K562 (cell line): ENCODE measurements around the gene LEMD3. TPM values are rescaled to one million over a fixed set of nuclear protein-coding genes. Genes with fewer than 3 reads are reported as not detected.
A peak's percentile ranks its signal among the peaks of the same experiment; 100 is the strongest.

Source experiments
- ATAC-seq: fragments of 200-7000 bp; cut with Tn5 transposase; 3 replicates; pipeline ENCODE4 v1.9.1; 2020; ENCODE audit warnings: moderate library complexity
- BruUV-seq: library from RNA; stranded (reverse); fragments of 400-500 nt; replicated peaks from 2 replicates; lab custom pipeline; 2021; lab: Mats Ljungman, UMichigan
- CTCF ChIA-PET: fragments of 300-600 bp; formaldehyde crosslinking; extraction: SDS; loops from one replicate; lab custom pipeline; 2021; ENCODE audit warnings: low intra/inter-chr PET ratio; lab: Yijun Ruan, JAX
- POLR2A ChIA-PET: fragments of 300-600, 350-650 bp; sonication (Branson Sonifier 250); formaldehyde crosslinking; extraction: SDS; loops from one replicate; lab custom pipeline; 2021; ENCODE audit warnings: antibody characterized with exemption, inconsistent platforms; lab: Yijun Ruan, JAX
- DNase-seq, 4 experiments: peaks; one replicate each; pipeline versions ENCODE4 v3.0.0 to v3.0.0-alpha.2; 2011 to 2018; ENCODE audit warnings: low spot score in 3 of 4, mixed read lengths in 3 of 4; ENCODE audit errors: extremely low read depth in 1 of 4
- FAIRE-seq: peaks from 2 replicates; lab custom pipeline; 2011; peaks lifted over from hg19 to GRCh38; lab: Jason Lieb, UNC
- H2AFZ ChIP-seq: 2 replicates; pipeline ENCODE4 v1.6.0; 2011; ENCODE audit warnings: low read depth, low read length, control low read depth, inconsistent platforms
- H3K27ac ChIP-seq: fragments of 200-600 bp; 3 replicates; pipeline ENCODE4 v1.8.0; 2011; ENCODE audit warnings: low read depth, mild to moderate bottlenecking, control low read depth, inconsistent platforms, low read length, moderate library complexity, mixed read lengths; ENCODE audit errors: extremely low read depth
- H3K27me3 ChIP-seq, 2 experiments: fragments of 300-600 bp in 1 of 2; 2 replicates in 1 of 2; 3 replicates in 1 of 2; pipeline versions ENCODE4 v1.6.0 to v1.8.0; 2011; ENCODE audit warnings: inconsistent platforms in 2 of 2, low read length in 2 of 2, mild to moderate bottlenecking in 1 of 2, mixed read lengths in 1 of 2, moderate library complexity in 1 of 2; ENCODE audit not compliant: control insufficient read depth in 2 of 2, insufficient read depth in 2 of 2
- H3K36me3 ChIP-seq: fragments of 300-600 bp; 3 replicates; pipeline ENCODE4 v1.8.0; 2011; ENCODE audit warnings: mild to moderate bottlenecking, low read length, inconsistent platforms; ENCODE audit not compliant: control insufficient read depth, insufficient read depth
- H3K4me1 ChIP-seq, 2 experiments: fragments of 200-600 bp in 1 of 2; replicated peaks in 1 of 2; 2 replicates in 1 of 2; 3 replicates in 1 of 2; pipeline versions ENCODE4 v1.5.1 to v1.8.0; 2011; ENCODE audit warnings: inconsistent platforms in 2 of 2, low read length in 2 of 2, mild to moderate bottlenecking in 1 of 2, mixed read lengths in 1 of 2, moderate library complexity in 1 of 2; ENCODE audit not compliant: control insufficient read depth in 2 of 2, insufficient read depth in 2 of 2
- H3K4me2 ChIP-seq: 2 replicates; pipeline ENCODE4 v1.6.1; 2011; ENCODE audit warnings: low read length, control low read depth, inconsistent platforms, mixed read lengths; ENCODE audit not compliant: insufficient read depth
- H3K4me3 ChIP-seq: fragments of 200-600 bp; sonication (generic), shearing (Covaris generic); 2 replicates; pipeline ENCODE4 v1.5.1; 2016; ENCODE audit warnings: control low read depth, inconsistent platforms
- H3K79me2 ChIP-seq: fragments of 200-600 bp; 3 replicates; pipeline ENCODE4 v1.8.0; 2011; ENCODE audit warnings: low read length, inconsistent platforms; ENCODE audit not compliant: control insufficient read depth, insufficient read depth
- H3K9ac ChIP-seq, 2 experiments: 2 replicates each; pipeline versions ENCODE4 v1.6.0 to v1.6.1; 2011; ENCODE audit warnings: low read depth in 2 of 2, low read length in 2 of 2, control low read depth in 1 of 2, inconsistent platforms in 1 of 2, mild to moderate bottlenecking in 1 of 2, mixed read lengths in 1 of 2; ENCODE audit not compliant: insufficient read depth in 1 of 2
- H3K9me1 ChIP-seq: one replicate; pipeline ENCODE4 v1.6.0; 2011; ENCODE audit warnings: inconsistent platforms, mild to moderate bottlenecking, low read length, moderate library complexity; ENCODE audit not compliant: control insufficient read depth, insufficient read depth
- H3K9me3 ChIP-seq: replicated peaks from 2 replicates; pipeline ENCODE4 v1.5.1; 2011; ENCODE audit warnings: low read depth, low read length, inconsistent platforms; ENCODE audit not compliant: control insufficient read depth, insufficient read depth
- H4K20me1 ChIP-seq: replicated peaks from 2 replicates; pipeline ENCODE4 v1.6.1; 2011; ENCODE audit warnings: low read length, inconsistent platforms, mixed read lengths; ENCODE audit not compliant: control insufficient read depth, insufficient read depth
- BRD9 ChIP-seq: fragments of 450-650 bp; IDR thresholded peaks from 2 replicates; pipeline ENCODE4 v1.6.1; 2018; ENCODE audit warnings: low read depth; ENCODE audit not compliant: partially characterized antibody
- FOXP1 ChIP-seq: sonication (generic); formaldehyde crosslinking; IDR thresholded peaks from 2 replicates; pipeline ENCODE4 v1.8.0; 2022; ENCODE audit warnings: mild to moderate bottlenecking, missing genetic modification reagents
- HLTF ChIP-seq: fragments of 450-650 bp; IDR thresholded peaks from 2 replicates; pipeline ENCODE4 v1.6.1; 2016
- KAT2B ChIP-seq: IDR thresholded peaks from one replicate; pipeline ENCODE4 v1.6.1; 2012; ENCODE audit warnings: low read depth, mild to moderate bottlenecking, control low read depth, inconsistent platforms, low read length, moderate library complexity
- MECOM ChIP-seq: fragments of 250-450 bp; sonication (Bioruptor Pico); IDR thresholded peaks from 2 replicates; pipeline ENCODE4 v1.8.0; 2022; ENCODE audit warnings: inconsistent platforms
- MXI1 ChIP-seq: IDR thresholded peaks from 2 replicates; pipeline ENCODE4 v1.6.1; 2011; ENCODE audit warnings: low read depth, mild to moderate bottlenecking, improper control_type of control experiment, low read length
- NEUROD1 ChIP-seq: fragments of 150-350 bp; IDR thresholded peaks from 2 replicates; pipeline ENCODE4 v1.6.1; 2014; ENCODE audit warnings: borderline replicate concordance, low read length, low read depth; ENCODE audit not compliant: partially characterized antibody
- NR0B1 ChIP-seq: fragments of 450-650 bp; IDR thresholded peaks from one replicate; pipeline ENCODE4 v1.6.1; 2018; ENCODE audit warnings: mild to moderate bottlenecking, moderate library complexity; ENCODE audit not compliant: partially characterized antibody
- SIN3A ChIP-seq, 2 experiments: fragments of 150-350 bp in 1 of 2; IDR thresholded peaks; 2 replicates each; pipeline ENCODE4 v1.6.1; 2011 to 2016; ENCODE audit warnings: borderline replicate concordance in 2 of 2, low read depth in 2 of 2, low read length in 2 of 2, mild to moderate bottlenecking in 2 of 2, moderate library complexity in 2 of 2; ENCODE audit not compliant: control insufficient read depth in 1 of 2
- TRIM24 ChIP-seq, 2 experiments: fragments of 450-650 bp; IDR thresholded peaks; 2 replicates each; pipeline ENCODE4 v1.6.1; 2016
- ZBTB34 ChIP-seq: fragments of 250-450 bp; sonication (Bioruptor Pico); IDR thresholded peaks from 2 replicates; pipeline ENCODE4 v1.8.0; 2021; ENCODE audit warnings: mild to moderate bottlenecking, moderate library complexity
- ZNF354B ChIP-seq: fragments of 250-450 bp; sonication (Bioruptor Pico); IDR thresholded peaks from 2 replicates; pipeline ENCODE4 v1.4.0; 2020
- ZNF551 ChIP-seq: fragments of 250-450 bp; sonication (Bioruptor Pico); IDR thresholded peaks from 2 replicates; pipeline ENCODE4 v1.5.0; 2021; ENCODE audit warnings: mild to moderate bottlenecking, moderate library complexity
- WGBS: fragments of 100-300 bp; shearing (Covaris generic); methylation state at CpG from one replicate; pipeline ENCODE4 v1.1.6; 2016; ENCODE audit warnings: low coverage, mixed read lengths; ENCODE audit not compliant: insufficient coverage; ENCODE audit errors: missing lambda C conversion rate; 5-methylcytosine and 5-hydroxymethylcytosine counted together
- in situ Hi-C: fragments of 300-500 bp; cut with MboI; formaldehyde crosslinking; loops from 4 replicates; pipeline ENCODE4 v1.15.0; 2018; ENCODE audit warnings: inconsistent platforms, mixed read lengths
- intact Hi-C: fragments of 100-400 bp; cut with micrococcal nuclease; formaldehyde crosslinking; loops from 2 replicates; pipeline ENCODE4 v1.14.2; 2022
- polyA plus RNA-seq, 8 experiments: library from polyadenylated mRNA; depleted of rRNA in 4 of 8; stranded (reverse) in 5 of 8; unstranded in 3 of 8; fragments of >200 nt; fragmentation: Nextera tagmentation in 2 of 8; fragmentation: Illumina TruSeq in 1 of 8; extraction: Ambion mirVana in 2 of 8; extraction: Trizol in 1 of 8; gene quantifications; 2 replicates each; pipeline versions ENCODE4 v1.2.1 to v1.2.3, GENCODE V29; 2011 to 2014; ENCODE audit warnings: inconsistent platforms in 1 of 8, missing spikeins in 1 of 8
- total RNA-seq, 7 experiments: library from RNA; depleted of rRNA in 6 of 7; stranded (reverse); fragments of >200 nt in 6 of 7; fragmentation: Illumina TruSeq in 2 of 7; extraction: Trizol in 2 of 7; gene quantifications; 2 replicates each; pipeline versions ENCODE4 v1.2.1 to v1.2.3, GENCODE V29; 2011 to 2021; ENCODE audit warnings: low replicate concordance in 1 of 7
- TF ChIP-seq, protein P1 (sequence below): fragments of 450-650 bp; IDR thresholded peaks from 2 replicates; pipeline ENCODE4 v1.6.1; 2018; ENCODE audit not compliant: partially characterized antibody
- TF ChIP-seq, protein P2 (sequence below): fragments of 250-450 bp; sonication (Bioruptor Pico); IDR thresholded peaks from 2 replicates; pipeline ENCODE4 v1.8.0; 2021; ENCODE audit warnings: borderline replicate concordance, mild to moderate bottlenecking, moderate library complexity; ENCODE audit not compliant: poor library complexity, severe bottlenecking

The LEMD3 gene
- total and polyA plus RNA-seq, 9 of the 15 experiments (the other 6 are each of a cell fraction or from before 2014, with no cell fraction given), result 6.8 to 37.4 (median 17.2) TPM

GRCh38 chr12:65168681-65169319 is 583 bp upstream of the LEMD3 start:
- FAIRE-seq, result no peak
- H3K4me1 ChIP-seq, result peaks cover 10 to 21% of the 10 kb centered on the region in 2 experiments; a peak in 3 of 5 replicates
- under 1% methylated on average over 11 of the region's 11 CpGs for WGBS
- no peak for DNase-seq
- POLR2A ChIA-PET, result interaction anchor here (1.0 to 2.2 kb wide), 5 partner anchors 9 to 19 kb away, joined by 4 to 19 read pairs (median 6); no protein-coding TSS in a partner anchor
- peaks cover 24% of the 10 kb centered on the region for H4K20me1 ChIP-seq
- no peaks in the 10 kb centered on the region; a peak in 1 of 5 replicates for H3K27me3 ChIP-seq
- no peak for ATAC-seq
- no peaks in the 10 kb centered on the region for H3K9me1 ChIP-seq
- intact Hi-C loops, result no loop called here
- peak overlapping the region; percentile 87 for H3K27ac ChIP-seq
- H3K4me3 ChIP-seq, result peak overlapping the region; percentile 92
- H3K9me3 ChIP-seq, result no peaks in the 10 kb centered on the region
- H3K79me2 ChIP-seq, result peaks cover 54% of the 10 kb centered on the region
- in situ Hi-C loops, result no loop called here
- H3K36me3 ChIP-seq, result peaks cover 11% of the 10 kb centered on the region
- peak overlapping the region; percentile 98 for H2AFZ ChIP-seq
- BruUV-seq, result TSS peak; percentile 86
- peak overlapping the region; percentile 86 to 99 for H3K9ac ChIP-seq
- CTCF ChIA-PET, result no interaction called here
- H3K4me2 ChIP-seq, result peak overlapping the region; percentile 94
- TF ChIP-seq ZNF354B (CRISPR knock-in tag) (no peak), TRIM24 (IDR thresholded peaks at IDR 0.05) (peak in 1 of 2 experiments; percentile 16; a peak in 1 of 4 replicates), MXI1 (no peak), SIN3A (IDR thresholded peaks at IDR 0.05; ENCODE audit: borderline replicate concordance in 2 of 2, control insufficient read depth in 1 of 2, low read depth in 2 of 2, low read length in 2 of 2) (no peak), MECOM (CRISPR knock-in tag) (no peak), BRD9 (peak; percentile 52), HLTF (0 out of 2 replicates have a peak, but pooled peaks have one; percentile 55), FOXP1 (CRISPR knock-in tag) (no peak), KAT2B (no peak), NR0B1 (no peak), ZNF551 (CRISPR knock-in tag) (no peak), NEUROD1 (no peak), ZBTB34 (CRISPR knock-in tag) (no peak)
- TF ChIP-seq, protein P1, sequence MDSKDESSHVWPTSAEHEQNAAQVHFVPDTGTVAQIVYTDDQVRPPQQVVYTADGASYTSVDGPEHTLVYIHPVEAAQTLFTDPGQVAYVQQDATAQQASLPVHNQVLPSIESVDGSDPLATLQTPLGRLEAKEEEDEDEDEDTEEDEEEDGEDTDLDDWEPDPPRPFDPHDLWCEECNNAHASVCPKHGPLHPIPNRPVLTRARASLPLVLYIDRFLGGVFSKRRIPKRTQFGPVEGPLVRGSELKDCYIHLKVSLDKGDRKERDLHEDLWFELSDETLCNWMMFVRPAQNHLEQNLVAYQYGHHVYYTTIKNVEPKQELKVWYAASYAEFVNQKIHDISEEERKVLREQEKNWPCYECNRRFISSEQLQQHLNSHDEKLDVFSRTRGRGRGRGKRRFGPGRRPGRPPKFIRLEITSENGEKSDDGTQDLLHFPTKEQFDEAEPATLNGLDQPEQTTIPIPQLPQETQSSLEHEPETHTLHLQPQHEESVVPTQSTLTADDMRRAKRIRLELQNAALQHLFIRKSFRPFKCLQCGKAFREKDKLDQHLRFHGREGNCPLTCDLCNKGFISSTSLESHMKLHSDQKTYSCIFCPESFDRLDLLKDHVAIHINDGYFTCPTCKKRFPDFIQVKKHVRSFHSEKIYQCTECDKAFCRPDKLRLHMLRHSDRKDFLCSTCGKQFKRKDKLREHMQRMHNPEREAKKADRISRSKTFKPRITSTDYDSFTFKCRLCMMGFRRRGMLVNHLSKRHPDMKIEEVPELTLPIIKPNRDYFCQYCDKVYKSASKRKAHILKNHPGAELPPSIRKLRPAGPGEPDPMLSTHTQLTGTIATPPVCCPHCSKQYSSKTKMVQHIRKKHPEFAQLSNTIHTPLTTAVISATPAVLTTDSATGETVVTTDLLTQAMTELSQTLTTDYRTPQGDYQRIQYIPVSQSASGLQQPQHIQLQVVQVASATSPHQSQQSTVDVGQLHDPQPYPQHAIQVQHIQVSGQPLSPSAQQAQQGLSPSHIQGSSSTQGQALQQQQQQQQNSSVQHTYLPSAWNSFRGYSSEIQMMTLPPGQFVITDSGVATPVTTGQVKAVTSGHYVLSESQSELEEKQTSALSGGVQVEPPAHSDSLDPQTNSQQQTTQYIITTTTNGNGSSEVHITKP, result no peak
- TF ChIP-seq, protein P2, sequence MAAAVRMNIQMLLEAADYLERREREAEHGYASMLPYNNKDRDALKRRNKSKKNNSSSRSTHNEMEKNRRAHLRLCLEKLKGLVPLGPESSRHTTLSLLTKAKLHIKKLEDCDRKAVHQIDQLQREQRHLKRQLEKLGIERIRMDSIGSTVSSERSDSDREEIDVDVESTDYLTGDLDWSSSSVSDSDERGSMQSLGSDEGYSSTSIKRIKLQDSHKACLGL (CRISPR knock-in tag), result no peak
